ENCODE results near the gene AUTS2. TPM values are rescaled to one million over a fixed set of nuclear protein-coding genes. Genes with fewer than 3 reads are reported as not detected.
"Not testable (repeated sequence)": the region's sequence is repeated elsewhere in the genome, so short reads cannot be mapped to it uniquely, and the experiment has no call there.

AUTS2 gene
- polyA plus RNA-seq, 3 donors = 0.08 to 0.35 TPM; not detected in 1

DNA sequence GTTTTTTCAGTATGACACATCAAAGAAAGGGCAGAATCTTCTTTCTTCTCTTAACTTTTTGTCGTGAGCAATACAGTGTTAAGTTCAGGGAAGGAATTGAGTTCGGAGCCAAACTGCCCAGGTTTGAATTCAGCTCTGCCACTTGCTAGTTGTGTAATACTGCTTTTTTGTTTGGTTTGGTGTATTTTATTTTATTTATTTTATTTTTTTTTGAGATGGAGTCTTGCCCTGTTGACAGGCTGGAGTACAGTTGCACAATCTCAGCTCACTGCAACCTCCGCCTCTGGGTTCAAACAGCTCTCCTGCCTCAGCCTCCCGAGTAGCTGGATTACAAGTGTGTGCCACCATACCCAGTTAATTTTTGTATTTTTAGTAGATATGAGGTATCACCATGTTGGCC, 993.9 kb downstream of the AUTS2 start:
- Mint-ChIP-seq H3K27me3 (ENCODE audit: low read depth in 3 of 3) (peaks cover 8 to 29% (median 22%) of the 10 kb centered on the region in 3 donors), H3K36me3 (no peaks in the 10 kb centered on the region), H3K4me1 (peaks cover 8% of the 10 kb centered on the region), H3K27ac (no peak overlapping the region), H3K9me3 (peaks cover 0 to 2% (median 0%) of the 10 kb centered on the region in 7 donors), H3K4me3 (no peak overlapping the region)
- Histone ChIP-seq H3K9ac (ENCODE audit: insufficient read depth, low read length, poor library complexity, severe bottlenecking) (no peak overlapping the region), H3K4me2 (replicated peaks; ENCODE audit: extremely low read depth, low read length, poor library complexity, severe bottlenecking) (no peak overlapping the region), H3K36me3 (replicated peaks in 1 of 2; ENCODE audit: control insufficient read depth in 1 of 2, insufficient read depth in 2 of 2, low read length in 2 of 2) (no peaks in the 10 kb centered on the region), H3K27ac (ENCODE audit: low read depth in 1 of 2, low read length in 2 of 2) (no peak overlapping the region), H4K20me1 (ENCODE audit: insufficient read depth, low read length) (no peaks in the 10 kb centered on the region), H3K4me3 (replicated peaks in 1 of 3; ENCODE audit: low read depth in 2 of 3, low read length in 3 of 3) (no peak overlapping the region), H3K4me1 (ENCODE audit: control insufficient read depth in 1 of 2, insufficient read depth in 2 of 2, low read length in 2 of 2) (peaks cover 0 to 4% of the 10 kb centered on the region in 2 donors), H3K79me2 (ENCODE audit: insufficient read depth, low read length) (no peaks in the 10 kb centered on the region), H2AFZ (ENCODE audit: insufficient read depth, low read depth, low read length, poor library complexity, severe bottlenecking) (no peak overlapping the region), H3K9me3 (replicated peaks in 1 of 2; ENCODE audit: control insufficient read depth in 1 of 2, insufficient read depth in 1 of 2, low read length in 2 of 2) (no peaks in the 10 kb centered on the region), H3K27me3 (ENCODE audit: control insufficient read depth in 2 of 2, insufficient read depth in 2 of 2, low read length in 2 of 2) (peaks cover 9 to 21% of the 10 kb centered on the region in 2 donors)
- TF ChIP-seq, protein P1, sequence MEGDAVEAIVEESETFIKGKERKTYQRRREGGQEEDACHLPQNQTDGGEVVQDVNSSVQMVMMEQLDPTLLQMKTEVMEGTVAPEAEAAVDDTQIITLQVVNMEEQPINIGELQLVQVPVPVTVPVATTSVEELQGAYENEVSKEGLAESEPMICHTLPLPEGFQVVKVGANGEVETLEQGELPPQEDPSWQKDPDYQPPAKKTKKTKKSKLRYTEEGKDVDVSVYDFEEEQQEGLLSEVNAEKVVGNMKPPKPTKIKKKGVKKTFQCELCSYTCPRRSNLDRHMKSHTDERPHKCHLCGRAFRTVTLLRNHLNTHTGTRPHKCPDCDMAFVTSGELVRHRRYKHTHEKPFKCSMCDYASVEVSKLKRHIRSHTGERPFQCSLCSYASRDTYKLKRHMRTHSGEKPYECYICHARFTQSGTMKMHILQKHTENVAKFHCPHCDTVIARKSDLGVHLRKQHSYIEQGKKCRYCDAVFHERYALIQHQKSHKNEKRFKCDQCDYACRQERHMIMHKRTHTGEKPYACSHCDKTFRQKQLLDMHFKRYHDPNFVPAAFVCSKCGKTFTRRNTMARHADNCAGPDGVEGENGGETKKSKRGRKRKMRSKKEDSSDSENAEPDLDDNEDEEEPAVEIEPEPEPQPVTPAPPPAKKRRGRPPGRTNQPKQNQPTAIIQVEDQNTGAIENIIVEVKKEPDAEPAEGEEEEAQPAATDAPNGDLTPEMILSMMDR (IDR thresholded peaks at IDR 0.05) = no peak
- WGBS (ENCODE audit: insufficient coverage) = no CpG with 5 or more reads among the region's 4 CpGs
- DNase-seq = no peak
- intact Hi-C loops (cut with micrococcal nuclease) = no loop called here

DNA sequence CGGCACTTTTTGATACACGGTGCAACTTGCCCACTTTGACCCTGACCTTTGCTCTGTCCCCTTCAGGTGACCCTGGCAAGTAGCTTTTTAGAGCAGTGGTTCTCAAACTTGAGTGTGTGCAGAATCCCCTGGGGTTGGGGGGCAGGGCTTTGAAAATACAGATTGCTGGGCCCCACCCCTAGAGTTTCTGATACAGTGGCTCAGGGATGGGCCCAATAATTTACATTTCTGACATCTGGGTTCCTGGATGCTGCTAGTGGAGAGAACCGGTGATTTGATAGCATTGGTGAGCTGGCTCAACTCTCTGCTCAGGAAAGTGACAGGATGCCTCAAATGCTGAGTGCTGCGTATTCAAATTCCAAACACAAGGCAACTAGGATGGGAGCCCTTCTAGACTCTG, 995.9 kb downstream of the AUTS2 start:
- intact Hi-C loops (cut with micrococcal nuclease) = no loop called here
- no peak overlapping the region for H2AFZ ChIP-seq (ENCODE audit: insufficient read depth, low read depth, low read length, poor library complexity, severe bottlenecking)
- Mint-ChIP-seq H3K4me3 (no peak overlapping the region), H3K4me1 (peaks cover 8% of the 10 kb centered on the region), H3K27ac (peak overlapping the region in 1 of 7 donors; percentile 13), H3K9me3 (peaks cover 0 to 2% (median 0%) of the 10 kb centered on the region in 7 donors), H3K36me3 (no peaks in the 10 kb centered on the region), H3K27me3 (ENCODE audit: low read depth in 3 of 3) (peaks cover 10 to 44% (median 24%) of the 10 kb centered on the region in 3 donors)
- H3K9ac ChIP-seq (ENCODE audit: insufficient read depth, low read length, poor library complexity, severe bottlenecking) = no peak overlapping the region
- H3K4me3 ChIP-seq (replicated peaks in 1 of 3; ENCODE audit: low read depth in 2 of 3, low read length in 3 of 3) = no peak overlapping the region
- DNase-seq = no peak
- peaks cover 11 to 29% of the 10 kb centered on the region in 2 donors for H3K27me3 ChIP-seq (ENCODE audit: control insufficient read depth in 2 of 2, insufficient read depth in 2 of 2, low read length in 2 of 2)
- H3K36me3 ChIP-seq (replicated peaks in 1 of 2; ENCODE audit: control insufficient read depth in 1 of 2, insufficient read depth in 2 of 2, low read length in 2 of 2) = no peaks in the 10 kb centered on the region
- H3K27ac ChIP-seq (ENCODE audit: low read depth in 1 of 2, low read length in 2 of 2) = no peak overlapping the region
- TF ChIP-seq, protein P1 (IDR thresholded peaks at IDR 0.05) = no peak
- peaks cover 0 to 4% of the 10 kb centered on the region in 2 donors for H3K4me1 ChIP-seq (ENCODE audit: control insufficient read depth in 1 of 2, insufficient read depth in 2 of 2, low read length in 2 of 2)
- no peaks in the 10 kb centered on the region for H4K20me1 ChIP-seq (ENCODE audit: insufficient read depth, low read length)
- WGBS (ENCODE audit: insufficient coverage) = 100% methylated on average over 1 of the region's 4 CpGs
- H3K79me2 ChIP-seq (ENCODE audit: insufficient read depth, low read length) = no peaks in the 10 kb centered on the region
- no peak overlapping the region for H3K4me2 ChIP-seq (replicated peaks; ENCODE audit: extremely low read depth, low read length, poor library complexity, severe bottlenecking)
- H3K9me3 ChIP-seq (replicated peaks in 1 of 2; ENCODE audit: control insufficient read depth in 1 of 2, insufficient read depth in 1 of 2, low read length in 2 of 2) = no peaks in the 10 kb centered on the region

DNA sequence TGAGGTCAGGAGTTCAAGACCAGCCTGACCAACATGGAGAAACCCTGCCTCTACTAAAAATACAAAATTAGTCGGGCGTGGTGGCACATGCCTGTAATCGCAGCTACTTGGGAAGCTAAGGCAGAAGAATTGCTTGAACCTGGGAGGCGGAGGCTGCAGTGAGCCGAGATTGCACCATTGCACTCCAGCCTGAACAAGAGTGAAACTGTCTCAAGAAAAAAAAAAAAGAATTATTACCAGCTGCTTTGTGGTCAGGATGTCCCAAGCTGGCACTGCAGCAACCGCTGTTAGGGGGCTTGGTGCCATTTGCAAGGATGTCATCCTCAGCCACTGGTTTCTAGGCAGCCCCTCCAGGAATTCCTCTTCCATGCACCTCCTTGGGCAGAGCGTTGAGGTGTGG, 996.6 kb downstream of the AUTS2 start:
- DNase-seq; H3K9ac ChIP-seq (ENCODE audit: insufficient read depth, low read length, poor library complexity, severe bottlenecking); H3K4me1 Mint-ChIP-seq; intact Hi-C loops (cut with micrococcal nuclease); H4K20me1 ChIP-seq (ENCODE audit: insufficient read depth, low read length); H3K36me3 ChIP-seq (replicated peaks in 1 of 2; ENCODE audit: control insufficient read depth in 1 of 2, insufficient read depth in 2 of 2, low read length in 2 of 2); H3K9me3 Mint-ChIP-seq; H3K27ac ChIP-seq (ENCODE audit: low read depth in 1 of 2, low read length in 2 of 2); H3K9me3 ChIP-seq (replicated peaks in 1 of 2; ENCODE audit: control insufficient read depth in 1 of 2, insufficient read depth in 1 of 2, low read length in 2 of 2); H3K36me3 Mint-ChIP-seq; H3K4me1 ChIP-seq (ENCODE audit: control insufficient read depth in 1 of 2, insufficient read depth in 2 of 2, low read length in 2 of 2); H3K4me3 ChIP-seq (replicated peaks in 1 of 3; ENCODE audit: low read depth in 2 of 3, low read length in 3 of 3); H2AFZ ChIP-seq (ENCODE audit: insufficient read depth, low read depth, low read length, poor library complexity, severe bottlenecking); H3K4me2 ChIP-seq (replicated peaks; ENCODE audit: extremely low read depth, low read length, poor library complexity, severe bottlenecking); H3K79me2 ChIP-seq (ENCODE audit: insufficient read depth, low read length): not testable (repeated sequence)
- H3K27me3 ChIP-seq (ENCODE audit: control insufficient read depth in 2 of 2, insufficient read depth in 2 of 2, low read length in 2 of 2) = peaks cover 11 to 29% of the 10 kb centered on the region in 2 donors
- peak overlapping the region in 1 of 7 donors; percentile 64 for H3K27ac Mint-ChIP-seq
- H3K27me3 Mint-ChIP-seq (ENCODE audit: low read depth in 3 of 3) = peaks cover 10 to 44% (median 24%) of the 10 kb centered on the region in 3 donors
- H3K4me3 Mint-ChIP-seq = peak overlapping the region in 1 of 2 donors; percentile 76
- whole genome bisulfite sequencing (ENCODE audit: insufficient coverage) = 65% methylated on average over 2 of the region's 7 CpGs

Data from CD14-positive monocyte (primary cell).